HG03025 (cell line): Measurements from ENCODE around the gene SEC16A.

Experiments
- ATAC-seq: cut with Tn5 transposase; IDR thresholded peaks from one replicate; pipeline ENCODE4 v1.9.1; 2021; ENCODE audit warnings: mild to moderate bottlenecking, moderate library complexity; ENCODE audit not compliant: unreplicated experiment, low FRiP score

SEC16A gene

DNA sequence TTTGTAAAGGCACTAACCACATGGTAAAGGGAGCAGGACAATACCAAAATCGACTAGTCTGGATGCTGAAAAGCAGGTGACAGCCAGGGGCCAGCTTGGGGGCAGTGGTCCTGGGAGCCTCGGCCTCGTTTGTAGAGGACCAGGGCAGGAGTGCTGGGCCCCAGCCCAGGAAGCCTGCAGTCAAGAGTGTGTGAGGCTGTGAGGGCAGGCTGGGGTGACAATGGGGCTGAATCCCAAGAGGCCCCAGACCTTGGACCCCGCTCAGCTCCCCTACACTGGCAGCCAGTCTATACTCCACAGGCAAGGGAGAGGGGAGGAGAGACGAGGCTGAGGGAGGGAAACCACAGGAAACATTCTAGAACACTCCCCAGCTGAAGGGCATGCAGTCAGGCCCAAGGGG lies 40.6 kb downstream of the SEC16A start:
- ATAC-seq: no peak

DNA sequence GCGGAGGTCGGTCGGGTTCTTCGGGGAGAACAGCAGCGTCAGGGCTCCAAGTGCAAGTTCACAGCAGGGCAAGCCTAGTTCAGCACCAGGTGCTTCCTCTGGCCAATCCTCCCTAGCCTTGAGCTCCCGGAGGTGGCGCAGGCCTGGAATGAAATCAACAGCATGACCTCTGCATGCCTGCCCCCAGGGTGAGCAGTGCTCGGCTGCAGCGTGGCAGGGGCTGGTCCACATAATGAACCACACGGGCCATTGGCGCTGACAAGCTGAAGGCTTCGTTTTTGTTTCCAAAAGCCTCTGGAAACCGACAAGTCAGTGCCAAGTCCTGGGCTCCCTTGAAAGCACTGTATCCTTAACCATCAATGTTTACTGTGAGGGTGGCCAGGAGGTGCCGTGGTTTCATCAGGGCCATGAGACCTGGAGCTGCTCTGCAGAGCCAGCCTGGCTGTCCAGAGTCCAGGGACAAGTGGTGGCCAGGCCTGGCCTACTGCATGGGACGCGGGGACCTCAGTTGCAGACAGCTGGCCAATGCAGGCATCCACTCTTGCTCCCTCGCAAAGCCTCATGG lies 41.1 kb downstream of the SEC16A start:
- ATAC-seq: no peak

DNA sequence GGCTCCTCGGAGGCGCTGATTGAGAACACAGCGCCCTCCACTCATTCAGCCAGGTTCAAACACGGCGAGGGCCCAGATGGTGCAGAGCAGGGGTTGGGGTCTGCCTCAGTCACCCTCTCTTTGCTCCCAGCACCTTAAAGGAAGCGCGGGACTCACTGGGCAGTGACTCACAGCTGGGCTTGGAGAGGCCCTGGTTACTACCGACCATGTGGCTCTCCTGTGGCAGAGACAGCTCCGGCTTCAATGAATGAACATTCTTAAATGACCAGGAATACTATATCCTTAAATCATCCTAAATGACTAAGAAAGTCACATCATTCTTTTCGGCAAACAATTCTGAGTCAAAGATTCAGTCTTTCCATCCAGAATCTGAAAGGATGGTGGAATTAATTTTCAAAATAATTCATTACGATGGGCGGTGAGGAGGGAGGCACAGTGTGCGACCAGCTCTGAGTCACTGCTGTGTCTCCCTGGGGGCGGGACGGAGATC lies 41.6 kb downstream of the SEC16A start:
- ATAC-seq: no peak

DNA sequence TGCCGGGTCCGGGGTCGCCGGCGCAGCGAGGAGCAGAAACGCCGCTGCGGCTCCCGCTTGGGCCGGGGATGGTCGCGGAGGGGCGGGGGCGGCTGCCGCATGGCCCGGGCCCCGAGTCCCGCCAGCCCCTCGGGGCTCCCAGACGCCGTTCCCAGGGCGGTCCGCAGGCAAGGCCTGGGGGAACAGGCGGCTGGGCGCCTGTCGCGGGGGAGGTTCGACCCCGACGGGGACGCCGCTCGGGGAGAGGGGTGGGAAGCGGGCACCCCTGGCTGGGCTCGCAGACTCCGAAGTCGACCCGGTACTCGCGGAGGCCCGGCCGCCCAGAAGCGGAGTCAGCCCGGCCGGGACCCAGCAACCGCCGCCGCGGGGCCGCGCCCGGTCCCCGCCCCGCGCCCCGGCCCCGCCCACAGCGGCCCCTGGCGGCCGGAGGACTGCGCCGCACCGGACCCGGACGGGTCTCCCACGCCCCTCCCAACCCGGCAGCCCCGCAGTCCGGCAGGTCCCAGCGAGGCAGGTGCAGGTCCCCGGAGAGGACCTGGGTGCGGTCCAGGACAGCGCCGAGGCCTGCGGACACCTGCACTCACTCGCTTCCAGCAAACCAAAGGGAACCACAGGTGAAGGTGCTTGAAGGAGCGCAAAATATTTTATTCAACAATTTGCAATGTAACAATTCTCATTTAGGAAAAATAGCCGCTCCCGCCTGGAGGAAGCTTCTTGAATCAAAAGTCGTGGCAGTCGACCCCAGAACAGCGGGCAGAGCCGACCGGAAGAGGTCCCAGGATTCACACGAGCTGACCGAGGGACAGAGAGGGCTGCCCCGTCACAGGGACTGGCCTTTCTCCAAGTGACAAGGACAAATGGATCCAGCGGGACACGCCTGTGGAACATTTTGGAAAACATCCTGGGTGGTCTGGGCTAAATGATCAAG lies 43.1 kb downstream of the SEC16A start, which contains the start of gene INPP5E:
Gene INPP5E (minus strand): TSS at position 365 of the 928 bp plus-strand sequence. CDS start 426 bp downstream, outside the sequence.
- peak; percentile 57 for ATAC-seq

DNA sequence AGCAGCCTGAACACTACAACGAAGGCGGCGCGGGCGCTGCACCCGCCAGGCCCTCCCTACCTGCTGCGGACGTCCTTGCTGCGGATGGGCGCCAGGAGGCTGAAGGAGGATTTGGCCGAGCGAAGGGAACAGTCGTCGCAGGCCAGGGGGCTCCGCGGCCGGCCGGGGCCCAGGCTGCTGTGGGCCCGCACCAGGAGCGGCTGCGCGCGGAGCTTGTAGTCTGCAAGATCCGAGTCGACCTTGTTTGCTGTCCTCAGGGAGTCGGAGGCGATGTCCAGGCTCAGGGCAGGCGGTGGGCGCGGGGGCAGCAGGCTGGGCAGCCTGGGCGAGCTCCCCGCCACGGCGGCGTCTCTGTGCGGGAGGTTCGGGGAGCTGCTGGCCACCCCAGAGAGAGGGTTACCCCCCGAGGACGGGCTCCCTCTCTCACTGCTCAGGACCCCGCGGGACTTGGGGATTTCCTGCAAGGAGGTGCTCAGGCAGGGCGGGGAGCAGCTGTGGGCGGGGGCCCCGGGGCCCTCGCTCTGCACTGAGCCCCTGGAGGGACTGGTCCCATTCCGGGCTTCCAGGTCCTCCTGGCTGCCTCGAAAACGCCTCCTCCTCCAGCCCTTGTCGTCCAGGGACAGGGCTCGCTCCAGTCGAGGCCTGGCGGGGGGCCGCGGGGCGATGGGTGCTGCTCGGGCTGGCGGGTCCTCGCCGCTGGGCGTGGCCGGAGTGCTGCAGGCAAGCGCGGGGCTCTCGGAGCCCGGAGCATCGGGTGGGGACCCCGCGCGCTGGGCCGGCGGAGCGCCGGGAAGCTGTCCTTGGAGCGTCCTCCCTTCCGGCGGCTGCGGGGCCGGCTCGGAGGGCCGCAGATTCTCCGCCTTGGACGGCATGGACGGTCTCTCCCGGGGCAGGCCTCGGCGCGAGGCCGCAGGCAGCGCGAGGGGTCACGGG lies 44.0 kb downstream of the SEC16A start:
- ATAC-seq: peak; percentile 33

DNA sequence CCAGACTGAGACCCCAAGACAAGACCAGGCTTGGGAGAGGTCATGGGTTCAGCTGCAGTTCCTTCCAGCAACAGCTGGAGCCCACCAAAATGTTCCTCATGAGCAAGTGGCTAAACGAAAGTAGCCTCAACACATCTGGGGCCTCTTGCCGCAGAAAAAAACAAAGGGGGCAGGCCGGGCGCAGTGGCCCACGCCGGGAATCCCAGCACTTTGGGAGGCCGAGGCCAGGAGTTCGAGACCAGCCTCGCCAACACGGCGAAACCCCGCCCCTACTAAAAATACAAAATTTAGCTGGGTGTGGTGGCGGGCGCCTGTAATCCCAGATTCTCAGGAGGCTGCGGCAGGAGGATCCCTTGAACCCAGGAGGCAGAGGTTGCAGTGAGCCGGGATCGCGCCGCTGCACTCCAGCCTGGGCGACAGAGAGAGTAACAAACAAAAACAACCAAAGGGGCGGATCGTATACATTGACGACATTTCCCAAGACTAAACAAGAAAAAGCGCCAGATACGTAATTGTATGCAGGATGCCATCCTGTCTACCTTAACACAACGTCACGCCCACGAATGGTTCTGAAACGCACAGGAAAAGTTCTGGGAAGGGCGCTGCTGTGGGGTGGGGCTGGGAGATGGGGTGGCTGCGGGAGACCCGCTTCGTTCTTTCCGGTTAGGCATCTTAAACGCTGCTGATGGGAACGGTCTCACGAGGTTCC lies 44.8 kb downstream of the SEC16A start:
- no peak for ATAC-seq

DNA sequence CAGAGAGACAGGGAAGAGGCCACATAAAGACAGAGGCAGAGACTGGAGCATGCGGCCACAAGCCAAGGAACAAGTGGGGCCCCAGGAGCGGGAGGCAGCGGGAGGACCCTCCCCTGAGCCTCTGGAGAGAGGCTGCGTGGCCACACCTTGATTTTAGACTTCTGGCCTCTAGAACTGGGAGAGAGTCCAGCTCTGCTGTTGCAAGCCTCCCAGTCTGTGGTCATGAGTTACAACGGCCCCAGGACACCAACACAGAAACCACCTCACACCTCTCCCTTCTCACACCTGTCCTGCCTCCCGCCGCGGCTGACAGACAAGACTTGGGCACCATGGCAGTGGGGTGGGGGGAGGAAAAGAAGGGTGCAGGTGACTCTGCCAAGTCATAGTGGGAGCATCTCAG lies 45.4 kb downstream of the SEC16A start:
- ATAC-seq: no peak

DNA sequence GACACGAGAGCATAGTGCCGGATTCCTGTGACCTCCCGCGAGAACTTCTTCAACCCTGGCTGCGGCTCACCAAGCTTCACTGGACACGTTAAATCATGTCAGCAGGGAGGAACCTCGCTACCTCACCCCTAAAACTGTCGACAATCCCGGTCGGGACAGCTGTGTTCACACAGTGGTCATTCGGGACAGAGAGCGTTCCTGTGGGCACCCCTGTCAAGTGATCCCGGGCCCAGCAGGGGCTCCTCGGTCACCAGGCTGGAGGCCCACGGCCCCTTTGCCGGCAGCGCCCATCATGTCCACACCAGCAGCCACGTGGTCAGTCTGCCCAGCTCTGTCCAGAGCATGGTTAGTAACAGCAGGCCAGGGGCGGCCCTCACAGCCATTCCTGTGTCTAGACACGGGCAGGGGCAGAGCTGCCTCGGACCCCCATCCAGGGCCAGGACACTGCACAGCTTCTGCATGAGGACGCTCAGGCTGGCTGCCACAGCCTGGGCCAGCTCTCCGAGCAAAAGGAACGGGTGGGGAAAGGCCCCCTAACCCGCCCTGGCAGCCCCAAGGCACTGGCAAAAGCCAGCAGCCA lies 46.7 kb downstream of the SEC16A start:
- ATAC-seq: no peak

DNA sequence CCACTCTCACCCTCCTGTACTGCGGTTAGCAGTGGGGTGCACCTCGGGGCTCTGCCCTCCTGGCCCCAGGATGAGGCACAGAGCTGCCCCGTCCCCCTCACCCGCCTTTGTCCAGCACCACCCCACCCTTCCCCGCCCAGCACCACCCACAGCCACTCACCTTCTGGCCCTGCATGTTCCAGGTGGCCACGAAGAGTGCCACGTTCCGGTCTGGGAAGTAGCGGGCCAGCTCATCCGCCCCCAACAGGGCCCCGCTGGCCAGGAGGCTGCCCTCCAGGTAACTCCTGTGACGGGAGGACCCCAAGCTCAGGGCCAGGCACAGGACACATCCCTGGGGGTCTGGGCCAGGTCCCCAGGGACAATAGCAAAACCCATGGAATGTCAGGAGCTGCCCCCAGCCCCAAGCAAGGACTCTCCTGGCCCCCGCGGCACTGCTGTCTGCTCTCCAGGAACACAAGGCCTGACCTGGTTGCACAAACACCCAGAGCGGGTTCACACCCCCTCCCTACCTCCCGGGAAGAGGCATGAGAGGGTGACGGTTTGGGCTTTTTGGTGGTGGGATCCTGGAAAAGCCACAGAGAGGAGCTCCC lies 48.2 kb downstream of the SEC16A start:
- ATAC-seq: no peak

DNA sequence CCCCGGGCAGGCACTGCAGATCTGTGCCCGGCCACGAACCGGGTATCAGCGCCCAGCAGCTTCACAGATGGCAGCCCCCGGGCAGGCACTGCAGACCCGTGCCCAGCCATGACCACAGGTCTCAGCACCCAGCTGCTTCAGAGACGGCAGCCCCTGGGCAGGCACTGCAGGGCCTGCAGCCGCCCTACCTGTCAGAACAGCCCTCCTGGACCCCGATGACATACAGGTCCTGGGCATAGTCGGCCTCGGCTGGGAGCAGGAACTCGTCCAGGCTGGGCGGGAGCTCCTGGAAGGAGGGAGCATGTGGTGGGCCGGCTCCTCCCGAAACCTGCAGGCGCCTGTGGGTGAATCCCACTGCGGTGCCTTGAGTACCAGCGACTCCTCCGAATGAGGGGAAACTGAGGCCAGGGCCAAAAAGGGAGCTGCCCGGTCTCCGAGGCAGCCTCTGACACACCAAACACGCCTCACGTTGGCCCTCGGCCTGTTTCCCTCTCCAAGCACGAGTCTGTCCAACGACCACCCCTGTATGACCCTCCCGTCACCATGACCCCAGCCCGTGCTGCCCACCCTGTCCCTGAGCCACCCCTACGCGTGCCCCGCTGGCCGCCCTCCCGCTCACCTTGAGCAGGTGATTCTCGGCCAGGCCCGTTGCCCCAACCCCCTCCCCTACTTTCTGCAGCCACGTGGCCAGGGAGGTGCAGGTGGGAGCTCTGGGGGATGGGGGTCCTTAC lies 48.8 kb downstream of the SEC16A start:
- ATAC-seq: no peak

DNA sequence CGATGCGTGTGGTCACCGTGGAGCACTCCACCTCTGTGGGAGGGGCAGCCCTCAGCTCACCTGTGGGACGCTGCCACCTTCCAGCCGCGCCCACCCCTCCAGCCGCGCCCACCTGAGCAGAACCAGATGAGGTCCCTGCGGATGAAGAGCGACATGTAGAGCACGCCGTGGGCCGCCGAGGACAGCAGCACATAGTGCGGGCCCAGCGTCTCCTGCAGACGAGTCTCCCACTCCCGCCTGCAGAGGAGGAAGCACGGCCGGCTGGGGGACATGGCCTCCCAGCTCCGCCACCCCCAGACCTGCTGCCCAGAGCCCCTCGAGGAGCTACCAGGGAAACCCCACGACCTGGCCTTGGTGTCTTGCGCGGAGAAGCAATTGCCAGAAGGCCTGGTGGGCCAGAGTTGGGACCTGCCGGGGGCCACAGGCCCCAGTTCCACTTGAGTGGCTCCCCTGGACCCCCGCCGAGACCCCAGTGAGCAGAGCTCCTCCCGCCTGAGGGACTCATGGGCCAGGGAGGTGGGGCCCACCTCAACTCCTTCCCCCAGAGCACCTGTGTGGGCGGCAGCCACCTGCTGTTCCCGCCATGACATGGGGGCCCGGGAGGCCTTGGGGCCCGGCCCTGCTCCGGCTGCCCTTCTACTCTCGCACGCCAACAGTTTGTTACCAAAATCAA lies 49.7 kb downstream of the SEC16A start:
- no peak for ATAC-seq

DNA sequence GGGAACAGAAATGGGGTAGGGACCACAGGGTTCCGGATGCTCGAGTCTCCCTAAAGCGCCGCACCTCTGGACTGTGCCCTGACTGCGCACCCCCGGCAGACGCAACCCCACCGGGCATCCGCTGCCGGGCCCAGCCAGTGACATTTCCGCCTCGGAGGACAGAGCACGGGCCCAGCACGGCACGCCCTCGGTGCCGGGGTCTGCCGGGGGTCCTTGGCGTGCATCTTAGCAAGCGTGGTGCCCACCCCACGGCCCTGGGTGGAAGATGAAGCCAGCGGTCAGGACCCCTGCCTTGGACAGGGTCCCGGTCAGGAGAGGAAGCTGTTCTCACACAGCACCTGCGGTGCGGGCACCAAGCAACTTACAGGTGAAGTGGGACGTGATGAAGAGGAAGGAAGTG lies 50.2 kb downstream of the SEC16A start:
- ATAC-seq: no peak

DNA sequence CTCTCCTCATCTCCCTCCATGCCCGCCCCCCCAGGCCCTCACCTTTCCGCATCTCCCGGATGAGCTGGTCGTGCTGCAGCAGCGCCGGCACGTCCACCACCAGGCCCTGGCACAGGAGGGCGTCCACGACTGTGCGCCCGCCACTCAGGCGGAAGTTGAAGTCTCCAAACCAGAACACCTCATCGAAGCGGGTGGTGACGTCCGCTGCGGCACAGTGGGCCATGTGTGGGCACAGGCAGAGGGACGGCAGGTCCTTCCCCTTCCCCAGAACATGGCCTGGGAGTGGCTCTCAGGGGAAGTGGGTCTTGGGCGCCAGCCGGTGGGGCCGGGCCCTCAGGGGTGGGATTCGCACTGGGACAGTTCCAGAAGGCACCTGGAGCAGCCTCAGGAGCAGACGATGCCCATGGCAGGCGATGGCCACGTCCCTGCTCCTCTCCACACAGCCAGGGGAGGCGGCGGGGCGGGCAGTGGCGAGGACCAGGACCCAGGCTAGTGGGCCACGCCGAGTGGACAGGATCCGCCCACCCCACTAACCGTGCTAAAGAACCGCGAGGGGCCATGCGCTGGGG lies 51.0 kb downstream of the SEC16A start:
- no peak for ATAC-seq

DNA sequence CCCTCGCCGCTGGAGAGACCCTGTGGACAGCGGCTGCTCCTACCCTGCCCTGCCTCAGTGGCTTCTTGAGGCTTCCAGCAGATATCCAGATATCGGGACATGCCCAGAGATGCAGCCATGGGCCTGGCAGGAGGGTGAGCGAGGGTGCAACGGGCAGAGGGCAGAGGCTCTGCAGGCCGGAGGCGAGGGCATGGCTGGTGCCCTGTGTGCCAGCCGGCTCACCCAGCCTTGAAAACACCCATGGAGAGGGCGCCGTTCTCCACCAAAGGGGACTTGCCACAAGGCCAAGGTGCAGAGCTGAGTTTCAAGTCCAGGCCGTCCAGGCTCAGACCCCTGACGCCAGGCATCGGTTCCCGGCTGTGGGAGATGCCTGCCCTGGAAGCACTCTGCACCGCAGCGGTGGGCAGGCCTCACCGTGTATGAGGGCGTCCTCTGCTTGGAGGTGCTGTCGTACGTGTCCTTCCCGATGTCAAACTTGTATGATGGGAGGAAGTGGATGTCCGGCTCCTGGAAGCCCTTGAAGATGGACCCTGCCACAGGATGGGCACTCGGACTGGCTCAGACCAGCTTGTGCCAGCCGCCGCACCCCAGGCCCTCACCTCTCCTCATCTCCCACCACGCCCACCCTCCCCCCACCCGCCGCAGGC lies 52.1 kb downstream of the SEC16A start:
- ATAC-seq: no peak

DNA sequence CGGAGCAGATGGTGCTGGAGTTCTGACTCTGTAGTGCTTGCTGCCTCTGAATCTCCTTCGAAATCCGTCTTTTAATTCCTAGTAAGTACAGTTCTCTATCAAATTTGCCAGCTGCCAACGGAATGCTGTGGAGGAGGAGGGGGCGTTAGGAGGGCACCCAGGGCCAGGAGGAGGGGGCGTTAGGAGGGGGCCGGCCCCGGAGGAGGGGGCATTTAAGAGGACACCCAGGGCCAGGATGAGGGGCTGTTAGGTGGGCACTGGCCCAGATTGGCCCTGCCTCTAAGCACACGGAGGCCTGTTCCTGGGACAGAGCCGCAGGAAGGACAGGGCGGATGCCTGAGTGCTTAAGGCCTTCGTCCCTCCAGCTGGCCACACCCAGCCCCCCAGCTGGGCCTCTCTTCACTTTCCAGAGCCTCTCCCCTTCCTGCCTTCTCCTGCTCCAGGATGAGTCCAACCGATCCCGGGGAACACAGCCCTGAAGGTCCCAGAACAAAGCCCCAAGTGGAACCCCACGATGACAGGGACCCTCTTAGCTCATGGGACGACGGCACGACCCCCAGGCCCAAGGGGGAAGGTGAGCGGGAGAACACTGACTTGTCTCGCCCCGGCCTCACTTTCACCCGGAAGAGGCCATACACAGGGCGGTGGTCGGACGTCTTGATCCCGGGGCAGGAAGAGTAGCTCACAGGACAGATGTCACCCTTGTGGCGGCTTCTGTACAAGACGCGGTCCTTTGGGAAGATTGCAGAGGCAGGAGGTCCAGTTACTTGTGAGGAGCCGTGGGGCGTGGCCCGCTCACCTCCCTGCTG lies 53.0 kb downstream of the SEC16A start:
- no peak for ATAC-seq

DNA sequence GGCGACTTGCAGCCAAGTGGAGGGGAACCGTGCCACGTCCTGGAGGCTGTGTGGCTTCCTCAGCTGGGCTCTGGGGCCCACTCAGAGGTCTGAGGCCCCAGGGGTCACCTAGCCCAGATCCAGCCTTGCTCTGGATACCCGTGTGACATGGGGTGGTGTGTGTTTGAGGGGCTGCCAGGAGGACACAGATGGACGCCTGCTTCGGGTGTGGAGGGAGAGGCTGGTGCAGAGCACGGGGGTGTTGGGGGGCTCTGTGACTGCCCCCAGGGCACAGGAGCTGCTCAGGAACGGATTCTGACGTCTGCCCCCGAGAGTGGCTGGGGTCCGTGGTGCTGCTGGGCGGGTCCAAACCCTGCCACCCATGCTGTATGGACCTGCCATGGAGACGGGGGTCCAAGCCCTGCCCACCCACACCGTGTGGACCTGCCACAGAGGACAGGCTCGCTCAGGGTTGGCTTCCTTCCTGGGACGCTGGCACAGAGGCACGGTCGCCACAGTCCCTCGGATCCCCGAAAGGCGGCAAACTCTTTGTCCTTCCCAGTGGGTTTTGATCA lies 53.7 kb downstream of the SEC16A start:
- no peak for ATAC-seq
